Measurements from ENCODE around the gene NFE2L3. TPM values are rescaled to one million over a fixed set of nuclear protein-coding genes. Genes with fewer than 3 reads are reported as not detected.
A peak's percentile ranks its signal among the peaks of the same experiment; 100 is the strongest.

The NFE2L3 gene
- polyA plus RNA-seq, 1 experiment = 63.5 TPM

DNA sequence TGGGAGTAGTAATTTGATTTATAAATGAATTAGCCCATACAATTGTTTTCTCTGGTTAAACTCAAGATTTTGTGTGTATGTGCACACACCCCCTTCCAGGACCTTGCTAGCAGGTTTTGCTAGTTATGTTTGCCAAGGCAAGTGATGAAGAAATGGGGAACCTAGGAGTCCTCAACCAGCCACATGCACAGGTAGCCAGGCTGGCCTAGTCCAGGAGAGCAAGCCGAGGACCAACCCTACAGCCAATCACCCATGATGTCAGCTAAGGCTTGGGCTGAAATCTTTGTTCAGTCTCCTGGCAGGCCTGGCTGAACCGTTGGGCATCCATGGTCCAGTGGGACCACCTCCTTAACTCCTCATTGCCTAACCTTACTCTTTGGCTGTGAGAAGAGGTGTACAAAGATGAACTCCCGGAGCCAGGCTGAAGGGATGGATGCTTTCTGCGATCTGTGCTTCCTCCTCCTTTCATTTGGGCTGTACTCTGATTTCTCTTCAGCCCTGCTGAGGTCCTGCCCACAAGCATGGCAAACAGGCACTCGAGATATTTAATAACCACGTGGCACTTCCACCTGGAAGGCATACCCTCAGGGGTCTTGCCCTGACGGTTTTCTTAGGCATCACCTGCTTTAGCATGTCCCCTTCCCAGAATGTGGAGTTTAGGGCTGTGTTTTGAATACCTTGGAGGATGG lies 26.4 kb downstream of the NFE2L3 start:
- POLR2A ChIA-PET = interaction anchor here (2.2 kb wide), 1 partner anchor 22 kb away, joined by 11 read pairs; the partner anchor contains the start of genes CBX3 and HNRNPA2B1
- CTCF ChIA-PET = no interaction called here
- no peak for DNase-seq (ENCODE audit: low read depth, low spot score)
- no peak overlapping the region for H3K4me3 ChIP-seq (ENCODE audit: low read depth, low read length)
- no peak overlapping the region for H3K27ac ChIP-seq (ENCODE audit: low read depth, low read length)
- no peaks in the 10 kb centered on the region for H3K9me3 ChIP-seq (ENCODE audit: control insufficient read depth, insufficient read depth, low read length)
- H3K27me3 ChIP-seq (ENCODE audit: control insufficient read depth, insufficient read depth, low read length) = no peaks in the 10 kb centered on the region
- no peak for TF ChIP-seq CTCF (IDR thresholded peaks at IDR 0.05; ENCODE audit: low read depth, low read length)

- Histone ChIP-seq H3K9me3 (ENCODE audit: control insufficient read depth, insufficient read depth, low read length) (no peaks in the 10 kb centered on the region), H3K4me3 (ENCODE audit: low read depth, low read length) (no peak overlapping the region), H3K27me3 (ENCODE audit: control insufficient read depth, insufficient read depth, low read length) (no peaks in the 10 kb centered on the region), H3K27ac (ENCODE audit: low read depth, low read length) (peak overlapping the region; percentile 11)
- no peak for TF ChIP-seq CTCF (IDR thresholded peaks at IDR 0.05; ENCODE audit: low read depth, low read length)
- ChIA-PET POLR2A (interaction anchor here (0.8 to 2.2 kb wide), 3 partner anchors 13 to 24 kb away, joined by 3 to 11 read pairs (median 6); partner anchors contain the start of genes CBX3 and HNRNPA2B1), CTCF (interaction anchor here (3.8 kb wide), 1 partner anchor 88 kb away, joined by 13 read pairs; no protein-coding TSS in a partner anchor)
- no peak for DNase-seq (ENCODE audit: low read depth, low spot score)
Measured at GRCh38 chr7:26179422-26179821, 27.4 kb downstream of the NFE2L3 start.

DNA sequence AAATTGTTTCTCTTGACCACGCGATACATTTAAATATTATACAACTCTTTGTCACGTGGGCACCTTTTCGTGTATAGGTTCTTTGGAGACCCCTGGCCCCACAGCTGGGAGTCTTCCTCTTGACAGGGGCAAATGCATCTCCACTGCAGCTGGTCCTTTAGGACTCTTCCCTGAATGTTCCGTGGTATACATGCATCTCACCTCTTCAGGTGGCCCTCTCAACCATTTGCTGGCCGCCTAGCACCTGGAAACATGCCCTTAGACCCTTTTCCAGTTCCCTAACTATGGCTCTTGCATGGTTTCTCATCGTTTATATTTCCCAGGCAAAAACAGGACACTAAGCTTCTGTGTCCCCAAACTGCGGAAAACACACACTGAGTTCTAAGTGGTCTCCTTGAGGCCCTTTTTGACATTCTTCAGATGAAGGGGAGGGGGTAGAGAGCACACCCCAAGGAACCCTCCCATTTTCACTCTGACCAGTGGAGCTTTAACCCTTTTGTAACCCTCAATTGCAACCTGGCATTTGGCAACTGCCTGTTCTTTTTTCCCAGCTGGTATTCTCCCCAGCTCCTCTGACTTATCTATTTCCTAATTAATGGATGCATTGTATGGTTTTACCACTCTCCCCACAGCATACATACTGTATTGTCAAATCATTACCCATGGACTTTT lies 28.0 kb downstream of the NFE2L3 start:
- ChIA-PET CTCF (interaction anchor here (0.6 to 3.8 kb wide), 5 partner anchors 17 to 185 kb away, joined by 3 to 13 read pairs (median 4); no protein-coding TSS in a partner anchor), POLR2A (interaction anchor here (0.6 to 2.2 kb wide), 4 partner anchors 12 to 33 kb away, joined by 3 to 11 read pairs (median 4); partner anchors contain the start of genes CBX3 and HNRNPA2B1)
- Histone ChIP-seq H3K9me3 (ENCODE audit: control insufficient read depth, insufficient read depth, low read length) (no peaks in the 10 kb centered on the region), H3K4me3 (ENCODE audit: low read depth, low read length) (no peak overlapping the region), H3K27ac (ENCODE audit: low read depth, low read length) (peak overlapping the region; percentile 11), H3K27me3 (ENCODE audit: control insufficient read depth, insufficient read depth, low read length) (no peaks in the 10 kb centered on the region)
- TF ChIP-seq CTCF (IDR thresholded peaks at IDR 0.05; ENCODE audit: low read depth, low read length) = no peak
- DNase-seq (ENCODE audit: low read depth, low spot score) = no peak

- CTCF ChIA-PET = interaction anchor here (1.0 to 3.8 kb wide), 4 partner anchors 16 to 185 kb away, joined by 3 to 13 read pairs (median 4); no protein-coding TSS in a partner anchor
- Histone ChIP-seq H3K27ac (ENCODE audit: low read depth, low read length) (no peak overlapping the region), H3K4me3 (ENCODE audit: low read depth, low read length) (no peak overlapping the region), H3K9me3 (ENCODE audit: control insufficient read depth, insufficient read depth, low read length) (no peaks in the 10 kb centered on the region), H3K27me3 (ENCODE audit: control insufficient read depth, insufficient read depth, low read length) (no peaks in the 10 kb centered on the region)
- POLR2A ChIA-PET = interaction anchor here (0.6 to 3.3 kb wide), 4 partner anchors 14 to 25 kb away, joined by 4 to 11 read pairs (median 8); partner anchors contain the start of genes CBX3 and HNRNPA2B1
- DNase-seq (ENCODE audit: low read depth, low spot score) = no peak
- TF ChIP-seq CTCF (IDR thresholded peaks at IDR 0.05; ENCODE audit: low read depth, low read length) = no peak
Measured at GRCh38 chr7:26180792-26181198, 28.8 kb downstream of the NFE2L3 start.
